GM18499 (cell line): Measurements from ENCODE around the gene HLCS.
"Not testable (repeated sequence)": the region's sequence is repeated elsewhere in the genome, so short reads cannot be mapped to it uniquely, and the experiment has no call there.

Source experiments
- ATAC-seq: cut with Tn5 transposase; IDR thresholded peaks from one replicate; pipeline ENCODE4 v1.9.1; 2021; ENCODE audit warnings: moderate number of reproducible peaks; ENCODE audit not compliant: insufficient read depth, unreplicated experiment

HLCS gene

DNA sequence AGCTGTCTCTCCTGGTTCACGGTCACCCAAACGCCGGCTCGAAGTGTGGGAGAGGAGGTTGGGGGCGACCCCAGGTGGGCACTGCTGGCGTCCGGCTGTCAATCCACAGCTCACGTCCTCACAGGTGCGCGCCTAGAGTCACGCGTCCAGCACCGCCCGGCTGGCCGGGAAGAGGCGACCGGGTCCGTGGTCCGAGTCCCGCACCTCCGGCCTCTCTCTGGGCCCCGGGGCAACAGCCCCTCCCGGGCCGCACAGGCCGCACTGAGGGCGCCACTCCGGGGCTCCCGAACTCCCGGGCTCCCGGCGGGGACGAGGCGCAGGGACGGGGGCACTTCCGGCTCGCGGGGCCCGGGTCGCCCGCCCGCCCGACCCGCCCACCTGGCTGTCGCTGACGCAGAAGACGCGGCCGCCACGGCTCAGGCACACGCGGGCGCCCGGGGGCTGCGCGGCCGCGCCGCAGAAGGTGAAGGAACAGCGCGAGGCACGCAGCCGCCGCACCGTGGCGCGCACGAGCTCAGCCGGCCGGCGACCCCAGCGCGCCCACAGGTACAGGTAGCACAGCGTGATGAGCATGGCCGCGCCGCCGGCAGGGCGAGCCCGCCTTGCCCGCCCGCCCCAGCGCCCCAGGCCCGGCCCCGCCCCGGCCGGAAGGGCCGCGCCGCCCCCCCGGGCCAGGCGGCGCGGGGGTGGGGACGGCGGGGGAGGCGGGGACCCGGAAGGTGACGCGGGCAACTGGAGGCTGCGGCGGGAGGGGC lies at the start of gene HLCS:
HLCS (minus strand) TSS at position 604 of the 755 bp plus-strand sequence; CDS start at position 573, 31 bp downstream.
- ATAC-seq: no peak

DNA sequence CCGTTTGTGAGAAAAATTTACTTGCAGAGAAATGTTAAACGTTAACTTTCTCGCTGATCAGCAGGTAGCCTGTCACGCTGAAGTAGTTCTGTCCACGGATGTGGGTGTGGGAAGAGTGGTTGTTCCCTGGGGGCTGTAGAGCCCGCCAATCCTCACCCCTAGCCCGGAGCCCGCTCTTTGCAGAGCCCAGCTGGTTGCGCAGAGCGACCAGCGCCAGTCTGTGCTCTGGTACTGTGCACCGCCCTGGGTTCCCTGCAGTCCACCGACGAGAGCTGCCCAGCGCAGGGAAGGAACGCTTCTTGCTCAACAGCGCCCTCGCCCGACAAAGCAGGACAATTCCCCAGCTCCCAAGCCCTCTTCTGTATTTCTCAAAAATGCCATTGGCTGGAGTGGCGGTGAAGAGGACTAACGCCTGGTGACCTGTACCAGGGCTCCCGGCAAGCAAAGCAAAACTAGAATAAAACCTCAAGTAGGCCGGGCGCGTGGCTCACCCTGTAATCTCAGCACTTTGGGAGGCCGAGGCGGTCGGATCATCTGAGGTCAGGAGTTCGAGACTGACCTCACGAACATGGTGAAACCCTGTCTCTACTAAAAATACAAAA lies 43.4 kb upstream of the HLCS start:
- ATAC-seq: peak; percentile 72

DNA sequence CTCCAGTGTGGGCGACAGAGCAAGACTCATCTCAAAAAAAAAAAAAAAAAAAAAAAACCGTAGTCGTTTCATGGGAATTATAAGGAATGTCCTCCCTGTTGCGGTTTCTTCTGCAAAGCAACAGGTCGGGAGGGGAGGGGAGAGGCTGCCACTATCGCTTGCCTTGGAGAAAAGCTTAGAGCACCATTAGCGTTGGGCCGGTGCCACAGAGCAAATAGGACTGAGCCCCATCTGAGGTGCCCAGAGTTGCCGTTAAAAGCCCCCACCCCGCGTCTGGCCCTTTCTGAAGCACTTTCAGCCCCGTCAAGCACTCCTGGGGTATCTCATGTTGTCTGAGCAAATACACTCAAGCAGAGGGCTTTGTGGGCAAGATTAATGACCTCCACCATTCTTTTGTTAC lies 42.3 kb upstream of the HLCS start:
- no peak for ATAC-seq

DNA sequence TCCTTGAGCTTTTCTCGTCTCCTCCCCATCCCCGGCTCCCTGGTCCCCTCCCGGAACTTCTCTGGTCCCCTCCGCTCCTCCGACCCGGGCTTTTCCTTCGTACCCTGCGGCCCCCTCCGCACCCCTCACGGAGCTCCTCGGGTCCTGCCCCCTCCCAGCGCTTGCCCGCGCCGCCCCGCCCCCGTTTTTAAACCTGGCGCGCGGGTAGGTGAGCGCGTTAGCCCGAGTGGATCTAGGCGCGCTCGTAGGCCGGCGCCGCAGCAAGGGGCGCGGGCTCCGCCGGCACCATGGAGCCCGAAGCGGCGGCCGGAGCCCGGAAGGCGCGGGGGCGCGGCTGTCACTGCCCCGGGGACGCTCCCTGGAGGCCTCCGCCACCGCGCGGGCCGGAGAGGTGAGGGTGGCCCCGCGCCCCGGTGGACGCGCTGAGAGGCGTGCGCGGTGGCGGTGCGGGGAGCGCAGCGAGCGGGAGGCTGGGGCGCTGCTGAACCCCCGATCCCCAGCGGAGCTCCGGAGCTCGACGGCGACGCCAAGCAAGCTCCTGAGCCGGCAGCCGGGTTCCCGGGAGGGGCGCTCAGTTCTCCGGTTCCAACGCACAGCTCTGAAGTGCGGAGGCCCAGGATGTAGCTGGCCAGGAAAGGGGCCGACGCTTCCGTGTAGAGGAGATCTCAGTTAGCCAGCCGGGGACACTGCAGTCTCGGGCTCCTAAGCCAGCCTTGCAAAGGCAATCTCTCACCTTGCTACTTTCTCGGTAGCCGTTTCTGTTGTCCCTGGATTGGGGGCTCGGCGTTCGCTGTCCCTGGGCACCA lies 40.2 kb upstream of the HLCS start, which contains the start of gene RIPPLY3:
RIPPLY3 (plus strand) TSS at position 217 of the 806 bp plus-strand sequence; CDS start at position 288, 71 bp downstream.
- no peak for ATAC-seq

DNA sequence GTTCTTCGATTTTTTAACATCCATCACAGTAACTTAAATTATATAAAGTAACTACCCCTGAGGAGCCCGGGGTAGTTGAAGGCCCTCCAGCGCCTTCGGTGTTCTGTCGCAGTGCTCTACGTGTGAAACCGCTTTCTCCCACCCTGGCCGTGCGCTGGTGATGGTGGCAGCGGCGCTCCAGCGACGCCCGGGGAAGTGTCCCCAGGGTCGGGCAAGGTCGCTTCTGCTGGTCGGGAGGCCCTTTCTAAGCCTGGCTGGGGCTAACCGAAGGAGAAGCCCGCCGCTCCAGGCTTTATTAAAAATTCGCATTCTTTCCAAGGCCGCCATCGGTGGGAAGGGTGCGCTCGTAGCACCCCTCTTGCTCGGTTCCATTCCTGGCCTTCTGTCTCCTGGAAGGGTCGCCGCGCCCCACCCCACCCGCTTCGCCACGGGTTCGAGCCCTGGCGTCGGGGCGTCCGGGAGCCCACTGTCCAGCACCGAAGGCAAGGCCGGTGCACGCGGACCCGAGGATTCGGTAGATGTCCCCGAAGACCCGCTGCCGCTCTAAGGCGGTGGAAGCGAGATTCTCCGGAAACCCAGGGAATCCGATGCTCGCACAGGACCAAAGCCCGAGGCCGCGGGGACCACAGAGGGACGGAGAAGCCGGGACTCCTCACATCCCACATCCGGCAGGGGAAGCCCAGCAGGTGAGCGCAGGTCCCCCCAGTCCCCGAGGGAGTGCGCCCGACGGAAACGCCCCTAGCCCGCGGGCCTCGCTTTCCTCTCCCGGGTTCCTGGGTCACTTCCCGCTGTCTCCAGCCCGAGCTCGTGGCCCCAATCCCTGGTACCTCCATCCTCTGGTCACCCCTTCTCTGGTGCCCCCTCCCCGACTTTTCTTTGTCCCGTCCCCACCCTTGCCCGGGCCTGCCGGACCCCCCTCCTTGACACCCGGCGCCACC lies 39.3 kb upstream of the HLCS start:
- ATAC-seq: no peak

DNA sequence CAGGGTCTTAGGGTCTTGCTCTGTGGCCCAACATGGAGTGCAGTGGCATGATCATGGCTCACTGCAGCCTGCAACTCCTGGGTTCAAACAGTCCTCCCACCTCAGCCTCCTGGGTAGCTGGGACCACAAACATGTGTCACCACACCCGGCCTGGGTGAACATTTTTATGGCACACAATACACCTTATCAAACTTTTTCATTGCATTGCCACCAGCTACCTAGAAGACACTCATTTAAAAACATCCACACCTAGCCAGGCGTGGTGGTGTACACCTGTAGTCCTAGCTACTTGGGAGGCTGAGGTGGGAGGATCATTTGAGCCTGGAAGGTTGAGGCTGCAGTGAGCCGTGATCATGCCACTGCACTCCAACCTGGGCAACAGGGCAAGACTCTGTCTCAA lies 37.4 kb upstream of the HLCS start:
- ATAC-seq: not testable (repeated sequence)

DNA sequence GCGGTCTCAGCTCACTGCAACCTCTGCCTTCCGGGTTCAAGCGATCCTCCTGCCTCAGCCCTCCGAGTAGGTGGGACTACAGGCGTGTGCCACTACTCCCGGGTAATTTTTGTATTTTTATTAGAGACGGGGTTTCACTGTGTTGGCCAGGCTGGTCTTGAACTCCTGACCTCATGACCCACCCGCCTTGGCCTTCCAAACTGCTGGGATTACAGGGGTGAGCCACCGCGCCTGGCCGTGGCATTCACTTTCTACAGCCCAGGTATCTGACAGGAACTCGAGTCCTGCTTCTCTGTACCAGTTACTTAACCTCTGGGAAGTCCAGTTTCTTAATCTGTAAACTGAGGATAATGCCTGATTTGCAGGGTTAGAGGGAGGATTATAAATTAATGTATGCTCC lies 36.4 kb upstream of the HLCS start:
- ATAC-seq: not testable (repeated sequence)

DNA sequence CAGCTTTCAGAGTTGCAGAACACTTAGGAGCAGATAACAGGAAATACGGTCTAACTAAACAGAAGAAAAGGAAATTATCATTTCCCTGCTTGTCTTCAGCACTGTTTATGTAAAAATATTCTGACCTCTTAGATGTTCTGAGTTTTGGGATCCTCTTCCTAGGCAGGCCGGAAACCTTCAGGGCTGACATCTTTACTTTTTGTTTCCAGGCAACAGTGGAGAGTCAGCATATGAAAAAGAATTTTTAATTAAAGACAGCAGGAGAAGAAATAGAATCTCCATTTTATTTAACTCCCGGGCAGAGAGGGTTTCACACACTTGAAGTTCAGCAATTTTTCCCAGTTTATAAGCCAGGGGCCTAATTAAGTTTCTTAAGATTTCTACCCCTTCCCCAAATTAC lies 35.0 kb upstream of the HLCS start:
- ATAC-seq: no peak

DNA sequence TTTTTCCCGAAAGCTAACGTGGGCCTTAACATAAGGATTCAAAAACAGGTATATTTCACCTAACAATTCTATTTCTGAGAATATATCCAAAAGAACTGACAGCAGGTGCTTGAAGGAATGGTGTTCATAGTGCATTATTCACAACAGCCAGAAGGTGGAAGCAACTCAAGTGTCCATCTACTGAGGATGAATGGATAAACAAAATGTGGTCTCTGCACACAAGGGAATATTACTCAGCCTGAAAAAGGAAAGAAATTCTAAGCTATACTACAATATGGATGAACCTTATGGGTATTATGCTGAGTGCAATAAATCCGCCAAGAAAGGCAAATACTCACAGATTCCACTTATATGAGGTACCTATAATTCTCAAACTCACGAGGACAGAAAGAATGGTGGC lies 33.9 kb upstream of the HLCS start:
- no peak for ATAC-seq

DNA sequence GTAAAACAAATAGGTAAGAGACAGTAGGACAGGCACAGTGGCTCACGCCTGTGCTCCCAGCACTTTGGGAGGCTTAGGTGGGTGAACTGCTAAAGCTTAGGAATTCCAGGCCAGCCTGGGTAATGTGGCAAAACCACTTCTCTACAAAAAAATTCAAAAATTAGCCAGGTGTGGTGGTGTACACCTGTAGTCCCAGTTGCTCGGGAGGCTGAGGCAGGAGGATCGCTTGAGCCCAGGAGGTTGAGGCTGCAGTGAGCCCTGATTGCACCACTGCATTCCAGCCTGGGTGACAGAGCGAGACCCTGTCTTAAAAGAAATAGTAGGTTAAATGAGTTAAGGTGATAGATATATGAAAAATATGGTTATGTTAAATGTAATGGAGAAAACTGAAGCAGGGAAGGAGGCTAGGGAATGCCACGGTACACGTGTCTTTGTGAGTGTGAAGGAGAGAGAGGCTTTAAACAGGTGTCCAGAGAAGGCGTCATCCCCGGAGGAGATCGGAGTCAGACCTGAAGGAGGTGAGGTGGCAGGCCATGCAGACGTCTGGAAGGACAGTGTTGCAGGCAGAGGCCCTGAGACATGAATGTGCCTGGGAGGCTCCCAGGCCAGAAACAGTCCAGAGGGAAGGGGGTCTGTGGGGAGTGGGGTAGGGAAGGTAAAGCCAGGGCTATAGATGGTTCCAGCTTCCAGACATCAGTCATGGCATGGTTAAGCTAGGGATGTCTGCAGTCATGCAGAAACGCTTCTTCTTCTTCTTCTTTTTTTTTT lies 32.8 kb upstream of the HLCS start:
- no peak for ATAC-seq

DNA sequence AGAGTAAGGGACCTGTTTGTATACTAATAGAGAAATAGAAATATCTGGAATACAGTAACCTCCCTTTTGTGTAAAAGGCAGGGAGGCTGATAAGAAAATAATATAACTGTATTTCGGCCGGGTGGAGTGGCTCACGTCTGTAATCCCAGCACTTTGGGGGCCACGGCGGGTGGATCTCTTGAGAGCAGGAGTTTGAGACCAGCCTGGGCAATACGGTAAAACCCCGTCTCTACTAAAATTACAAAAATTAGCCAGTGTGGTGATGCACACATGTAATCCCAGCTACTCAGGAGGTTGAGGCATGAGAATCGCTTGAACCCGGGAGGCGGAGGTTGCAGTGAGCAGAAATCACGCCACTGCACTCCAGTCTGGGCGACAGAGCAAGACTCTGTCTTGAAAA lies 28.8 kb upstream of the HLCS start:
- not testable (repeated sequence) for ATAC-seq

DNA sequence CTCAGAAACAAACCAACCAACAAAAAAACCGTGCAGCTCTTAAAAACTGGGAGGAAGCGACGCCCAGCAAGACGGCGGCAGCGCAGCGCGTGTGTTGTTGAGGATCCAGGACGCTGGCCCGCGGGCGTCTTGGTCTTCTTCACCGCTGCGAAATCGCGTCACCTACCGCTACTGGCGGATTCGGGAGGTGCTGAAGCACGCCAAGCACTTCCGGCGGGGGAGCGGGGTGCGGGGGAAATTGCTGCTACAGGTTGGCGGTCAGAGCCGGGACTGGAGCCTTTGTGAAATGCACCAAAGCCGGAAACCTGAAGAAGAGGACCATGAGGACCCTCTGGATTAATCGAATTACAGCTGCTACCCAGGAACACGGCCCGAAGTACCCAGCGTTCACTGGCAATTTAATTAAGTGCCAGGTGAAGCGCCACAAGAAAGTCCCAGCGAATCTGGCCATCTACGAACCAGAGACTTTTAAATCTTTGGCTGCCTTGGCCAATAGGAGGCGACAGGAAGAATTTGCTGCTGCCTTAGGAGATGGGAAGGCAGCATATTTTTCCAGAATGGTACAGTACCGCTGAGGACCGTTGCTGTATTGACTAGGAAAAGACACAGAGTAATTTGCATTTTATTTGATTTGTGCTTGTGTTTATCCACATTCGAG lies 28.2 kb upstream of the HLCS start:
- no peak for ATAC-seq

DNA sequence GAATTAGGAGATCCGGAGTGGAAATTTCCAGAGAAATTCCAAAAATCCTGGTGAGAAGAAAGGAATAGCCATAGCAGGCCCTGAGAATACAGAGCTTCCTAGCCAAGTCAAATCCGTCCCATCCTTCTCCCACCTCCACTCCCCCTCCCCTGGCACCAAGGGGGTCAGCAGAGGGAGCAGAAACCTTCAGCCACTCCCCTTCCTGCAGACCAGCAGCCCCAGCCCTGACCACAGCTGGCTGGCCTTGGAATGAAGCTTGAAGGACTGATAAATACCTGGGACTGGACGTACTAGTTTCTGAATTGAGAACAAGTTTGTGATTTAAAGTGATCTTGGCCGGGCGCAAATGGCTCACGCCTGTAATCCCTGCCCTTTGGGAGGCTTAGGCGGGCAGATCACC lies 26.2 kb upstream of the HLCS start:
- no peak for ATAC-seq

DNA sequence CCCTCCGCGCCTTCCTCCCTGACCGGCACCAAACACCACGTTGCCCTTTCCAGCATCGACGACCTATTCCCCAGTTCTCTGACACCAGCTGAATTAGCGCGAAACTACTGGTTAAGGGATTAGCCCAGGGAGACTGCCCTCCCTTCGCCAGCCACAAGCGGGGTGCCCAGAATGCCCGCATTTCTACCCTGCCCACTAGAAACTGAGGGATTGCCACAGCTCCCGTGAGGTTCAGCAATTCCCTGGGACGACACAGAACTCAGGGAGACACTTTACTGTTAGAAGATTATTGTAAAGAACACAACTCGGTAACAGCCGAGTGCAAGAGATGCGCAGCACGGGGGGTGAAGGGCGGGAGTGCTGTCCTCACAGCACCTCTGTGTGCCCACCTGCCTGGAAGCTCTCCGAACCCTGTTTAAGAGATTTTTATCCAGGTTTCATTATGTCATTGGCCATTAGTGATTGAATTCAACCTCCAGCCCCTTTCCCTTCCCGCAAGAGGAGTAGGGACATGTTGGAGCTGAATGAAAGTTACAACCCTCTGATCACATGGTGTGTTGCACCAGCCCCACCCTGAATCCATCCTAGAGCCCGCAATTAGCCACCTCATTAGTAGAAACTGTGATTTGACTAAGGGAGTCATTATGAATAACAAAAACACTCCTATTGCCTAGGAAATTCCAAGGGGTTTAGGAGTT lies 24.2 kb upstream of the HLCS start:
- no peak for ATAC-seq

DNA sequence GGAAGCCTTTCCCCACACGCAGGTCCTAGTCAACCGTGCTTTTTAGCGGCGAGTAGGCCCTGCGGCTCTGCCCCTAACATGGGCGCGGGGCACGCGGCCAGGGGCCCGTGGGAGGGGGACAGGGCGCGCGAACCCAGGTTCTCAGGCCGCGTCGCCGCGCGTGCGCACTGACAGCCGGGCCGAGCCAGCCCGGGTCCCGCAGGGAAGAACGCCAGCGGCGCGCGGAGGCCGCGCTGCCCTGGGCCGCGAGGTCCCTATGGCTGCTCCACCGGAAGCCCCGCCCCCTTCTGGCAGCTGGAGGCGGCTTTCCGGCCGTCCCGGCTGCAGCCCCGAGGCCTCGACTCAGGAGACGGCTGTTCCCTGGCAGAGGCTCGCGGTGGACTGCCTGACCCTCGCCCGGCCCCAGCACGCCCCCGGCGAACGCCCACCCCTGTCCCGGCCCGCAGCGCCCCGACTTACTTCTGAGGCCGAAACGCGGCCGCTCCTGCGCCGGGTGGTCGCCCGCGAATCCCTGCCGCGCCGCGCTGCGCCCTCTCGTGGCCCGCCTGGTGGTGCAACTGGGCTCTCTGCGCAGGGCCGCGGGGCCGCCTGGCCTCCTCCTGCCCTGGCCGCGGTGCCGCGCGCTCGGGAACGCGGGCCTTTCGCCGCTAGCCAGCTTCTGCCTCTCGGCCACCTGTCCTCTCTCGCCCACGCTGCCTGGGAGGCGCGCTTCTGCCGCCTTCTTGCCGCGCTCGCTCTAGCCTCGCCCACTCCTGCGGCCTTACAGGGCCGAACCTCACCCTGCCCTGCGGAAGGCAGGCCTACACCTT lies 23.4 kb upstream of the HLCS start:
- ATAC-seq: peak; percentile 63

DNA sequence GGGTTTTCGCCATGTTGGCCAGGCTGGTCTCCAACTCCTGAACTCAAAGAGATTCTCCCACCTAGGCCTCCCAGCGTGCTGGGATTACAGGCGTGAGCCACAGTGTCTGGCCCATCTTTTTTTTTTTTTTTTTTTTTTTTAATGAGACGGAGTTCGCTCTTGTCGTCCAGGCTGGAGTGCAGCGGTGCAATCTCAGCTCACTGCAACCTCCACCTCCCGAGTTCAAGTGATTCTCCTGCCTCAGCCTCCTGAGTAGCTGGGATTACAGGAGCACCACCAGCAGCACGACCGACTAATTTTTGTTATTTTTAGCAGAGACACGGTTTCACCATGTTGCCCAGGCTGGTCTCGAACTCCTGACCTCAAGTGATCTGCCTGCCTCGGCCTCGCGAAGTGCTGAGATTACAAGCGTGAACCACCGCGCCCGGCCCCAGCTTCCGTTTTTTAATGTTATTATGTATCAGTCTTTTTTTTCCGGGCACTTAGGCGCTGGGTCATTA lies 22.8 kb upstream of the HLCS start:
- not testable (repeated sequence) for ATAC-seq

DNA sequence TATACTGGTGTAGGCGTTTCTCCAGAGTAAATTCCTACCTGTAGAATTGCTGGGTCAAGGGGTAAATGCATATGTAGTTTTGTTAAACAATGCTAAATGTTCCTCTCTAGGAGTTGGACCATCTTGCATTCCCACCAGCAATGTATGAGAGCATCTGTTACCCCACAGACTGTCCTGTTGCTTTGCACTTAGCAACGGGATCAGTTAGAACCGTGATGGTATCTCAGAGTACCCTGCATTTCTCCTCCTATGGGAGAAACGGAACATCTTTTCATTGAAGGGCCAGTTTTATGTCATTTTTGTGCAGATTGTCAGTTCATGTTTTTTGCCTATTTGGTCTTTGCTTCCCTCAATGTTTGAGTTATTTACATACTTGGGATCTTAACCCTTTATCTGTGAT lies 22.1 kb upstream of the HLCS start:
- ATAC-seq: no peak
